ENCODE measurements around the gene SMARCD1. TPM values are rescaled to one million over a fixed set of nuclear protein-coding genes. Genes with fewer than 3 reads are reported as not detected.
A peak's percentile ranks its signal among the peaks of the same experiment; 100 is the strongest.

The SMARCD1 gene
- total and polyA plus RNA-seq, 9 of the 15 experiments (the other 6 are each of a cell fraction or from before 2014, with no cell fraction given), result 0.86 to 91.7 (median 48.0) TPM

- no peak for TF ChIP-seq ZNF395 (CRISPR knock-in tag; IDR thresholded peaks at IDR 0.05)
- TF ChIP-seq RBFOX2 (IDR thresholded peaks at IDR 0.05; ENCODE audit: low read depth, low read length), result no peak
- no peak for TF ChIP-seq ASH1L (IDR thresholded peaks at IDR 0.05; ENCODE audit: borderline replicate concordance, low read depth, partially characterized antibody)
- TF ChIP-seq ARHGAP35 (IDR thresholded peaks at IDR 0.05; ENCODE audit: partially characterized antibody), result no peak
- peak; percentile 77 for TF ChIP-seq EP300 (IDR thresholded peaks at IDR 0.05; ENCODE audit: low read length)
- no peak; the same call in none of the 2 replicates for TF ChIP-seq CXXC5 (CRISPR knock-in tag; IDR thresholded peaks at IDR 0.05)
- peak; percentile 44; the same call in 1 of the 2 replicates for TF ChIP-seq NCOA1 (IDR thresholded peaks at IDR 0.05; ENCODE audit: low read depth)
- TF ChIP-seq CBFA2T3 (IDR thresholded peaks at IDR 0.05), result peak; percentile 93
- no peak for TF ChIP-seq CEBPZ (IDR thresholded peaks at IDR 0.05; ENCODE audit: borderline replicate concordance, low read depth, low read length)
- TF ChIP-seq MNT (conservative IDR thresholded peaks at IDR 0.05), result no peak
- TF ChIP-seq TBL1XR1 (IDR thresholded peaks at IDR 0.05; ENCODE audit: low read length in 2 of 2), result peak in 1 of 2 experiments; percentile 66; a peak in 2 of 4 replicates
- TF ChIP-seq PTBP1 (IDR thresholded peaks at IDR 0.05; ENCODE audit: low read depth, low read length), result no peak
- TF ChIP-seq OTX1 (CRISPR knock-in tag; IDR thresholded peaks at IDR 0.05), result no peak
- TF ChIP-seq CHD1 (IDR thresholded peaks at IDR 0.05; ENCODE audit: low read length), result no peak
- TF ChIP-seq MXI1 (IDR thresholded peaks at IDR 0.05; ENCODE audit: low read depth, low read length), result no peak
- no peak for TF ChIP-seq ZNF174 (CRISPR knock-in tag; IDR thresholded peaks at IDR 0.05)
- TF ChIP-seq, protein P1, sequence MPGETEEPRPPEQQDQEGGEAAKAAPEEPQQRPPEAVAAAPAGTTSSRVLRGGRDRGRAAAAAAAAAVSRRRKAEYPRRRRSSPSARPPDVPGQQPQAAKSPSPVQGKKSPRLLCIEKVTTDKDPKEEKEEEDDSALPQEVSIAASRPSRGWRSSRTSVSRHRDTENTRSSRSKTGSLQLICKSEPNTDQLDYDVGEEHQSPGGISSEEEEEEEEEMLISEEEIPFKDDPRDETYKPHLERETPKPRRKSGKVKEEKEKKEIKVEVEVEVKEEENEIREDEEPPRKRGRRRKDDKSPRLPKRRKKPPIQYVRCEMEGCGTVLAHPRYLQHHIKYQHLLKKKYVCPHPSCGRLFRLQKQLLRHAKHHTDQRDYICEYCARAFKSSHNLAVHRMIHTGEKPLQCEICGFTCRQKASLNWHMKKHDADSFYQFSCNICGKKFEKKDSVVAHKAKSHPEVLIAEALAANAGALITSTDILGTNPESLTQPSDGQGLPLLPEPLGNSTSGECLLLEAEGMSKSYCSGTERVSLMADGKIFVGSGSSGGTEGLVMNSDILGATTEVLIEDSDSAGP (CRISPR knock-in tag; IDR thresholded peaks at IDR 0.05), result no peak
- TF ChIP-seq CREBBP (IDR thresholded peaks at IDR 0.05; ENCODE audit: low read depth, low read length), result no peak
- no peak for TF ChIP-seq HMG20A (CRISPR knock-in tag; conservative IDR thresholded peaks at IDR 0.05)
- TF ChIP-seq SREBF1 (IDR thresholded peaks at IDR 0.05; ENCODE audit: borderline replicate concordance, low read depth, low read length), result 0 out of 2 replicates have a peak, but pooled peaks have one; percentile 19
Observed at GRCh38 chr12:50041962-50042361, 43.2 kb upstream of the SMARCD1 start (continued).

All from K562 (cell line).